ENCODE measurements around the gene NIM1K. TPM values are rescaled to one million over a fixed set of nuclear protein-coding genes. Genes with fewer than 3 reads are reported as not detected.

NIM1K gene
- total RNA-seq, 2 experiments from 2014 or later: 0.75 to 1.00 TPM

DNA sequence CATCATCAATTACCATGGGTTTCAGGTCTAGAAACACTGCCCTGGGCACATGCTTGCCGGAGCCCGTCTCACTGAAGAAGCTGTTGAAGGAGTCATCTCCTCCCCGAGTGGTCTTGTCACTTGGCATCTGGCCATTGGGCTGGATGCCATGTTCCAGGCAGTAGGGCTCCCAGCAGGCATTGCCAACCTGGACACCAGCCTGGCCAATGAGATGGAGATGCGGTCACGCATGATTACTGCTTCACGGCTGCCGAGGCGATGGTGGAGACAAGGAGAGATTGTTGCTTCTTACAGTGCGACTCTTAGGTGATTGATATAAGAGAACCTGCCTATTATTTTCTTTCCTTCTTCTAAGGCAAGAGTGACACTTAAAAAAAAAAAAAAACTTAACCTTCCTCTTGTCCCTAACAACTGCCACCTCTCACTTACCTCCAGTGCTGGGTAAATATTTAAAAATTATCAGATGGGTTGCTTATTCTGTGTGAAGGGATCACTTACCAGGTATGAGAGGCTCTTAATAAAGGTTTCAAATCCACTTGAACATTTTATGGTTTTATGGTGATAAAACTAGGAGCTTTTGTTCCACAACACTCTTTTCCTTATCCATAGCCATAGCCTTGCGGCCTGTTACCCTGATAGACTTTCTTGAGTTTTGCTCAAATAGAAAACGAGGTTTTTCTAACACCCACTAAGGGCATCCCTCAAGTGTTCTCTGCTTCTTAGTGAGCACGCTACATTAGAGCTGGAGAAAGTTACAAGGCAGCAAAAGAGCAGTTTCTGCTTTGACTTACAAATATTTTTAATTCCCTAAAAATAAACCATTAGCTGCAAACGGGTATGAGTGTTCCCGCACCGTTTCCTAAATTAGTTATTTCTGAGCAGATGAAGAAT lies 41.2 kb downstream of the NIM1K start:
- H3K4me3 Mint-ChIP-seq: no peak overlapping the region
- no peaks in the 10 kb centered on the region for H3K36me3 Mint-ChIP-seq
- intact Hi-C loops (cut with micrococcal nuclease): loop anchor here (1.0 to 10.0 kb wide), 4 partner anchors 41 to 252 kb away; partner anchors contain the start of genes HMGCS1, NIM1K and TMEM267
- no peaks in the 10 kb centered on the region for H3K9me3 Mint-ChIP-seq
- H3K27ac Mint-ChIP-seq: no peak overlapping the region
- POLR2A ChIA-PET: no interaction called here
- CTCF ChIA-PET: interaction anchor here (1.0 to 10.7 kb wide), 3 partner anchors 40 to 157 kb away, joined by 3 to 75 read pairs (median 4); no protein-coding TSS in a partner anchor
- H3K4me1 Mint-ChIP-seq (ENCODE audit: low read depth): peaks cover 5% of the 10 kb centered on the region
- H3K27me3 Mint-ChIP-seq: no peaks in the 10 kb centered on the region
- no peak for DNase-seq

DNA sequence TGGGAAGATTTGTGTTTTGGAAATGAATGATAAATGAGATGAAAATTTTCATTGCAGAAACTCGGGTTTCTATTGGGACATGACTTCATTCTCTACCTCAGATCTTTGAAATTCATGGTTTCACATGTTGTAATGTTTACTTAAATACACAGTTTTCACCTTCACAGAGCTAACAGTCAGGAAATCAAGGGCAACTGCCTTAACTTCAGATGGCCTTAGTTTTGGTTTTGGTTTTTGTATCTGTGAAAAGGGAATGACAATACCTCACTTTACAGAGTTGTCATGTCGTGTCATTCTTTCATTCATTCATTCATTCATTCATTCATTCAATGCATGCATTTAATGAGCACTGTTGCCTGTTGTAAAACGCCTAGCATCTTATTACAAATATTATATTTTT lies 41.9 kb downstream of the NIM1K start:
- intact Hi-C loops (cut with micrococcal nuclease): loop anchor here (5.0 to 10.0 kb wide), 3 partner anchors 42 to 251 kb away; partner anchors contain the start of genes HMGCS1, NIM1K and TMEM267
- H3K9me3 Mint-ChIP-seq: no peaks in the 10 kb centered on the region
- no peaks in the 10 kb centered on the region for H3K27me3 Mint-ChIP-seq
- H3K4me3 Mint-ChIP-seq: no peak overlapping the region
- no peaks in the 10 kb centered on the region for H3K36me3 Mint-ChIP-seq
- no peak for DNase-seq
- CTCF ChIA-PET: interaction anchor here (1.0 to 1.8 kb wide), 2 partner anchors 41 to 72 kb away, joined by 3 to 4 read pairs; no protein-coding TSS in a partner anchor
- peaks cover 5% of the 10 kb centered on the region for H3K4me1 Mint-ChIP-seq (ENCODE audit: low read depth)
- POLR2A ChIA-PET: no interaction called here
- no peak overlapping the region for H3K27ac Mint-ChIP-seq

DNA sequence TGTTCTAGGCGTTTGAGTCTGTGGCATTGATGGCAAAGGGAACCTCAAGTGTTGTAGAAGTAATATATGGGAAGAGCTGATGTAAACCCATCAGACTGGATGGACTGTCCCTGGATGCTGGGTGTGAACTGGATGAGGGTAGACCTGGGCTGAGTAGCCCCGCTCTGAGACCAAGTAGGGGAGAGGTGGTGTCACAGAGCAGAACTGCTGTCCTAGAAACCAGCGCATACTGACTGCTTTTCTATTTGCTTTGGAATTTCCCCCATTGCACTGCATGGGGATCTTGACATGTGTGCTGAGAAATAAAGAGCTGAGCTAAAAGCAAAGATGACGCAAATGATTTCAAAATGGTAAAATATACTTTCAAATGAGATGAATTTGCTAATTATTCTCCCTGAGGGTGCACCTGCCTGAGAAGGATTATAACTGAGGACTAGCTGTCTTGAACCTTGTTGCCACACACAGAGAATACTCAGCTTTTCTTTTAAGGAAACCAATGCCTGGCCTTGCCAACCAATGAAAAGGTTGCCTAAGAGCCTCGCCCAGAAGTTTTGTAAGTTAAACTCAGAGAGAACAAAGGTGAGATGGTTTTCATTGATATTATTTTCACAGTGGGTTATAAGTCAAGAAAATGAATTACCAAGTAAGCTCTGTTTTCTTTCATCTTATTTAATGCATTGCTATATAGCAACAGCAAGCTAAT lies 44.8 kb downstream of the NIM1K start:
- ChIA-PET POLR2A (interaction anchor here (0.6 kb wide), 1 partner anchor 198 kb away, joined by 3 read pairs; no protein-coding TSS in a partner anchor), CTCF (interaction anchor here (0.8 to 1.9 kb wide), 3 partner anchors 11 to 153 kb away, joined by 3 to 13 read pairs (median 4); no protein-coding TSS in a partner anchor)
- intact Hi-C loops (cut with micrococcal nuclease): loop anchor here (10.0 kb wide), 1 partner anchor 248 kb away; the partner anchor contains the start of gene TMEM267
- Mint-ChIP-seq H3K4me1 (ENCODE audit: low read depth) (peaks cover 5% of the 10 kb centered on the region), H3K4me3 (no peak overlapping the region), H3K27ac (no peak overlapping the region), H3K27me3 (peaks cover 4% of the 10 kb centered on the region), H3K9me3 (no peaks in the 10 kb centered on the region), H3K36me3 (no peaks in the 10 kb centered on the region)
- DNase-seq: no peak

DNA sequence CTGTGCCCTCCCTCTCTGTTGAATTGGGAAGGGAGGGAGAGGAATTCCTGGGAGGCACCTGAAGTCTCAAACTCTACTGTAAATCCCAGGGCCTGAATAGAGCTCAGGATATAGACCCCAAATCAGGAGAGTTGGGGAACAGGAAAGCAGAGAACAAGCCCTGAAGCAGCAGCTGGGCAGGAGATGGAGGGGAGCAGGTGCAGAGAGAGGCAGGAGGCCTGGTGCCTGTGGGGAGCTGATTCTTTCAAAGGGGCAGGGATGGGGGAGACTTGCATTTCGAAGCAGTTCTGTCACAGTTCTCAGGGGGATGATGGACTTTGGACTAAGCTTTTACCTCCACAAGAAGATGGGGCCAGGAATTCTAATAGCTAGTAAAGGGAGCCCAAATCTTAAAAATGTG lies 50.2 kb downstream of the NIM1K start:
- peaks cover 11% of the 10 kb centered on the region for H3K4me1 Mint-ChIP-seq (ENCODE audit: low read depth)
- no peaks in the 10 kb centered on the region for H3K9me3 Mint-ChIP-seq
- H3K27ac Mint-ChIP-seq: no peak overlapping the region
- CTCF ChIA-PET: no interaction called here
- no peak for DNase-seq
- intact Hi-C loops (cut with micrococcal nuclease): no loop called here
- POLR2A ChIA-PET: no interaction called here
- H3K36me3 Mint-ChIP-seq: no peaks in the 10 kb centered on the region
- H3K4me3 Mint-ChIP-seq: no peak overlapping the region
- peaks cover 23% of the 10 kb centered on the region for H3K27me3 Mint-ChIP-seq

DNA sequence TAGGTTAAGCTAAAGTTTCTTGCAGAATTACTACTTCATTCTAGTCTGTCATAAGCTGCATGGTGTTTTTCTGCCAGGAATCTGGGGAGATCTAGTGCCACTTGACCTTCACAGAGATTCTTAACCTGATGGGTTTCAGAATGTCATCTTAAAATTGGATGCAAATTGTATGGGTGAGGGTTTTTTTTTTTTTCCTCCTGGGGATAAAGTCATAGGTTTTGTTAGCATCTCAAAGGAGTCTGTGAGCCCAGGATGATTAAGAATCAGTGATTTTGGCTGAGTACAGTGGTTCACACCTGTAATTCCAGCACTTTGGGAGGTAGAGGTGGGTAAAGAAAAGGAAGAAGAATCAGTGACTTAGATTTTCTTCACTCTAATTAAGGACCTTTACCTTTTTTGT lies 51.2 kb downstream of the NIM1K start:
- H3K36me3 Mint-ChIP-seq: no peaks in the 10 kb centered on the region

DNA sequence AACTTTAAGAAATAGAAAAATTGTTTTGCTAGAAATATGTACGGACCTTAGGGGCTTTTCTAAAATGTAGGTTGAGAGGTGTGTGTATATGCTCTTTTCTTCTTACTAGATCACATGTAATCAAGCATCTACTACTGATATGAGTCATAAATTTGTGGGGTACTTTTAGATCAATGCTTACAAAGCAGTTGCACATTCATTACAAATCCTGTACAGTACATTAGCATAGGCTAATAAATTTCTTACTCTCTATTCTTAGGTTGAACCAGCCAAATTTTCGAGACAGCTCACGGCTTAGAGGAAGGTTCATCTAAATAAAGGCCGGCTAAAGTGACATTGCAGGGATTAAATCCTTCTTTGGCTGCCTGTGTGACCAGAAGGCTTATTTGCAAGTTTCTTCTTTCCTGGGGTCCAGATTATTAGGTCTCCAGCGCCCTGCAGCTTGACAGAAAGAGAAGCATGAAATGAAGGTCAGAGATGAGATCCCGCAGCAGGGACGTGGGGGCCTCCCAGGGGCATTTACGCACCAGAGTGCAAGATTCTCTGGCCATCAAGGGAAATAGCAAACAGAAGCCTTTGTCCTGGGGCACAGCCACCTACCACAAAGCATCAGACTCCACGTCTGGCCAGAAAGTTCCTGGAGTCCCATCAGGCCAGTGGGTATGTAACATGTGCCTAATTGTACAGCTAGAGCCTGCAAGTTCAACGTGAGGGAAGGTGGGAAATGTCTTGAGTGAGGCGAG lies 53.0 kb downstream of the NIM1K start:
- POLR2A ChIA-PET: no interaction called here
- H3K4me3 Mint-ChIP-seq: no peak overlapping the region
- CTCF ChIA-PET: interaction anchor here (0.9 kb wide), 1 partner anchor 18 kb away, joined by 3 read pairs; no protein-coding TSS in a partner anchor

More for the DNA sequence above, 51.2 kb downstream of the NIM1K start:
- intact Hi-C loops (cut with micrococcal nuclease): no loop called here
- peaks cover 27% of the 10 kb centered on the region for H3K27me3 Mint-ChIP-seq
- no peak overlapping the region for H3K4me3 Mint-ChIP-seq
- ChIA-PET CTCF (no interaction called here), POLR2A (no interaction called here)
- H3K4me1 Mint-ChIP-seq (ENCODE audit: low read depth): peaks cover 11% of the 10 kb centered on the region
- no peak overlapping the region for H3K27ac Mint-ChIP-seq
- no peak for DNase-seq
- H3K9me3 Mint-ChIP-seq: no peaks in the 10 kb centered on the region

DNA sequence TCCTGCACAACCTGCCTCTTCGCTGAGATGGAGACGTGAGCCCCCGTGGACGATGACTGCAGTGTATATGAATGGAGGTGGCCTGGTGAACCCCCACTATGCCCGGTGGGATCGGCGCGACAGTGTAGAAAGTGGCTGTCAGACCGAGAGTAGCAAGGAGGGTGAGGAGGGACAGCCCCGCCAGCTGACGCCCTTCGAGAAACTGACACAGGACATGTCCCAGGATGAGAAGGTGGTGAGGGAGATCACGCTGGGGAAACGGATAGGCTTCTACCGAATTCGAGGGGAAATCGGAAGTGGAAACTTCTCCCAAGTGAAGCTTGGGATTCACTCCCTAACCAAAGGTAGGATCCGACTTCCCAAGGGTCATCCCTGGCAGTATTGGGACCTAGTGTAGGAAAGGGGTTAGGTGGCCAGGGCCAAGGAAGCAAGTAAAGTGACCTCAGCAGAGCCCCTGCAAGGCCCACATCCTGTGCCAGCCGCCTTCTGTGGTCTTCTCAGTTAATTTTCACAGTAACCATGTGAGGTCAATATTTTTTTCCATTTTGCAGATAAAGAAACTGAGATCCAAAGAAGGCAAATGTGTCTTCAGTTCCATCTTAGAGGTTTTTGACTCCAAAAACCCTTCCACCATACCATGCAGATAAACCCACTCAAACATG lies 53.8 kb downstream of the NIM1K start:
- H3K27ac Mint-ChIP-seq: no peak overlapping the region

More for the DNA sequence above, 53.0 kb downstream of the NIM1K start:
- Mint-ChIP-seq H3K4me1 (ENCODE audit: low read depth) (peaks cover 11% of the 10 kb centered on the region), H3K27ac (no peak overlapping the region), H3K9me3 (no peaks in the 10 kb centered on the region), H3K36me3 (no peaks in the 10 kb centered on the region), H3K27me3 (peaks cover 27% of the 10 kb centered on the region)
- intact Hi-C loops (cut with micrococcal nuclease): loop anchor here (5.0 kb wide), 1 partner anchor 37 kb away; no protein-coding TSS in a partner anchor
- no peak for DNase-seq

DNA sequence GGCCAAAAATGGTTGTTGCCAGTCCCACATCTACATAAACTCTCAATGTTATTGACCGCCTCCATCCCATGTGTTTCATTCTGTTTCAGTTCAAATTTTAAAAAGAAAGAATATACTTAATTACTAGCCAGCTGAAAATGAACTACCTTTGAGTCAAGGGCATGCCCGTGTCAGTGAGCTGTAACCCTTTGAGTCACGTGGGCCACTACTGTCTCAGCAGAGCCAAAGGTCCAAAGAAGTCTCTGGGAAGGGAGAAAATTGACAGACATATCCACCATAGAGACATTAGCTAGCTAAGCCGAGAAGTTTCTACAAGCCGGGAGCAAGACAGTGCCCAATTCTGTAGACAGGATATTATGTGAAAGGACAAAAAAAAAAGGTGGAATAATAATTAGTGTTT lies 59.7 kb downstream of the NIM1K start:
- ChIA-PET POLR2A (no interaction called here), CTCF (interaction anchor here (0.6 to 2.7 kb wide), 2 partner anchors 138 to 343 kb away, joined by 3 to 8 read pairs; no protein-coding TSS in a partner anchor)
- no peaks in the 10 kb centered on the region for H3K36me3 Mint-ChIP-seq
- intact Hi-C loops (cut with micrococcal nuclease): no loop called here
- H3K9me3 Mint-ChIP-seq: no peaks in the 10 kb centered on the region
- peaks cover 12% of the 10 kb centered on the region for H3K27me3 Mint-ChIP-seq
- no peak overlapping the region for H3K27ac Mint-ChIP-seq
- DNase-seq: no peak
- H3K4me3 Mint-ChIP-seq: no peak overlapping the region
- H3K4me1 Mint-ChIP-seq (ENCODE audit: low read depth): no peaks in the 10 kb centered on the region

More for the DNA sequence above, 53.8 kb downstream of the NIM1K start:
- peaks cover 11% of the 10 kb centered on the region for H3K4me1 Mint-ChIP-seq (ENCODE audit: low read depth)
- peaks cover 24% of the 10 kb centered on the region for H3K27me3 Mint-ChIP-seq
- H3K36me3 Mint-ChIP-seq: no peaks in the 10 kb centered on the region
- no peaks in the 10 kb centered on the region for H3K9me3 Mint-ChIP-seq
- intact Hi-C loops (cut with micrococcal nuclease): loop anchor here (5.0 kb wide), 1 partner anchor 36 kb away; no protein-coding TSS in a partner anchor
- no peak overlapping the region for H3K4me3 Mint-ChIP-seq
- ChIA-PET CTCF (interaction anchor here (0.9 kb wide), 1 partner anchor 19 kb away, joined by 3 read pairs; no protein-coding TSS in a partner anchor), POLR2A (no interaction called here)
- peak; percentile 53 for DNase-seq

DNA sequence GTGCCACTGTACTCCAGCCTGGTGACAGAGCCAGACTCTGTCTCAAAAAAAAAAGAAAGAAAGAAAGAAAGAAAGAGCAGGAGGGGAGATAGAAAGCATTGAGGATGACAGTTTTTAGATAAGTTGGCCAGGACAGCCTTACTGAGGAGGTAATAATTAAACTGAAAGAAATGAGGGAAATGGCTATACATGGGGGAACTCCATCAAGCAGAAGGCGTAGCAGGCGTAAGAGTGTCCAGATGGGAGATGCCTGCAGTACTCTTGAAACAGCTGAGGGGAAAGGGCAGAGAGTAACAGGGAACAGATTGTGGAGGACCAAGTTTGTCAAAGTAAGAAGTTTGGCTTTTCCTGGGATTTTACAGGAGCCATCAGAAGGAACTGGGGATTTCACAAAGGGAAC lies 63.7 kb downstream of the NIM1K start:
- DNase-seq: no peak
- no peak overlapping the region for H3K4me3 Mint-ChIP-seq
- H3K4me1 Mint-ChIP-seq (ENCODE audit: low read depth): peaks cover 3% of the 10 kb centered on the region
- intact Hi-C loops (cut with micrococcal nuclease): no loop called here
- no peaks in the 10 kb centered on the region for H3K36me3 Mint-ChIP-seq
- peaks cover 14% of the 10 kb centered on the region for H3K27me3 Mint-ChIP-seq
- CTCF ChIA-PET: no interaction called here
- POLR2A ChIA-PET: no interaction called here
- H3K27ac Mint-ChIP-seq: no peak overlapping the region
- no peaks in the 10 kb centered on the region for H3K9me3 Mint-ChIP-seq

DNA sequence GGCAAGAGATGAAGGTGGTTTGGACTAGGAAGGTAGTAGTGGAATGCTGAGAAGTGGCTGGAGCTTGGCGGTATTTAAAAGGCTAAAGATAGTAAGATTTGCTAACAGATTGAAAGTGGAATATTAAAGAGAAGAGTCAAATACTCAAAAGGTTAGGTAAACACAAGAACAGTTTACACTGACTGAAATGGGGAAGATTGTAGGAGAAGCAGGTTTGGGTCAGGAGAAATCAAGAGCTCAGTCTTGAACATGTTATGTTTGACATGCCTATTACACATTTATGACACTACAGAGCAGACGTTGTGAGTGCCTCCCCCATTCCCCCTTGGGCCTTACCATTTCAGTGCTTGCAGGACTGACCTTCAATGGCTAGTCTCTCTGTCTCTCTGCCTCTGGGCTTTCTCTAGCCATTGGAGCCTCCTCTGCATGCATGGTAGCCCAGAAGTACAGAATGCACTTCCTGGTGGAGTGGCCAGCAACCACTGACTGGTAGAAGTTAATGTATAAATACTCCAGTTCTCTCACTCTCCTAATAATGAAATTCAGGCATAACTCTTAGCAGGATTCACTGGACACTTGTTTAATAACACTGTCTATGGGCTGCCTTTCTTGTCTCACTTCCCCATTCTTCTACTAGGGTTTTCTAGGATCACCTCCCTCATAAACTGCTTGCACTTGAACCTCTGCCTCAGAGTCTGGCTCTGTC lies 64.4 kb downstream of the NIM1K start:
- CTCF ChIA-PET: no interaction called here

DNA sequence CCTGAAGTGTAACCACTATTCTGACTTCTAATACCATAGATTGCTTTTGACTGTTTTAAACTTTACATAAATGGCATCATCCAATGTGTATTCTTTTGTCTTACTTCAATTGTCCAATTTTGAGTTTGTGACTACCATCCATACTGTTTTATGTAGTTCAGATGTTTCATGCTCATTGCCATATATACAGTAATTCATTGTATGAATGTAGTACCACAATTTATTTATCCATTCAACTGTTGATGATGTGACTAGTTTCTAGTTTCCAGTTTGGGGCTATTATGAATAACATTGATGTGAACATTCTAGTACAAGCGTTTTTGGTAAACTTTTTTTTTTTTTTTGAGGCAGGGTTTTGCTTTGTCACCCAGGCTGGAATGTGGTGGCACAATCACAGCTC lies 66.1 kb downstream of the NIM1K start:
- no peak for DNase-seq
- ChIA-PET POLR2A (no interaction called here), CTCF (no interaction called here)
- Mint-ChIP-seq H3K27ac (no peak overlapping the region), H3K9me3 (peaks cover 7% of the 10 kb centered on the region), H3K27me3 (peaks cover 21% of the 10 kb centered on the region), H3K36me3 (no peaks in the 10 kb centered on the region), H3K4me1 (ENCODE audit: low read depth) (peaks cover 3% of the 10 kb centered on the region), H3K4me3 (no peak overlapping the region)
- intact Hi-C loops (cut with micrococcal nuclease): no loop called here

More for the DNA sequence above, 64.4 kb downstream of the NIM1K start:
- H3K27ac Mint-ChIP-seq: no peak overlapping the region
- H3K9me3 Mint-ChIP-seq: no peaks in the 10 kb centered on the region
- peaks cover 14% of the 10 kb centered on the region for H3K27me3 Mint-ChIP-seq
- POLR2A ChIA-PET: no interaction called here
- no peaks in the 10 kb centered on the region for H3K36me3 Mint-ChIP-seq
- peaks cover 3% of the 10 kb centered on the region for H3K4me1 Mint-ChIP-seq (ENCODE audit: low read depth)
- no peak for DNase-seq
- intact Hi-C loops (cut with micrococcal nuclease): no loop called here
- no peak overlapping the region for H3K4me3 Mint-ChIP-seq
